Measurements from ENCODE around the gene ANKRA2. TPM values are rescaled to one million over a fixed set of nuclear protein-coding genes. Genes with fewer than 3 reads are reported as not detected.

Gene ANKRA2
- total RNA-seq, 4 donors from 2014 or later, result 19.4 to 56.1 (median 27.6) TPM

DNA sequence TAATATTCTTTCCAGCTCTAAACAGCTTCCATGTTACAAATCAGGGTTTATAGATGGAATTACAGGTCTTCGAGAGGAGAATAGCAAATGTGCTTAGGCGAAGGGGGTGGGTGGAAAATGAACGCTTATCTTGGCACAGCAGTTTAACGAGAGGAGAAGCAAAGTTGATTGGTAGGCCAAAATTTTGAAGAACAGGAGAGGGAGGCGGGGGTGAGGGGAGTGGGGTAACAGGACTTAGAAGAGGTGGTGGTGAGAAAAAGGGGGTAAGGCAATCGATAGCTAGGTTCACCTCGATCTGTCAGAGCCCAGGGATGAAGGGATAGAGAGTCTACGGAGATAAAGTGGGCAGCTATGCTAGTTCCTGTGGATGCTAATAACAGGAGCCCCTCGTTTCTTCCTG, 764 bp downstream of the ANKRA2 start:
- no peak for DNase-seq (ENCODE audit: low spot score in 2 of 2)
- 0 to 1% methylated on average over 9 of the region's 9 CpGs for WGBS, 2 donors

DNA sequence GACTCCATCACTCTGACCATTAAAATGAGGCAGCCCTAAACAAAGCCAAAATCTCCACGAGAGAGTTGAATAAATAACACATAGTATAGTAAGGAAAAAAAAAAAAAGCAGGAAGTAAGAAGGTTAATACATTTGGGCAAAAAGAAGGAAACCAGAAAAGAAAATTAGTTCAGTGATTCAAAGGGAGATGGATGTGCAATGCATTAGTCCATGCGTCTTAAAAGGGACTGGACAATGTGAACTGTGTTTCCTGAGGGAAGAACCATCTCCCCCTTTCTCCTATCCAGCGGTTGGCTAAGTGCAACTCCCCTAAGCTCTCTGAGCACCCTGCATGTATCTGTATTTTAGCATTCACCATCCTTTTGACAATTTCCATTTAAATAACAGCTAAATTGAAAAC, 1.4 kb downstream of the ANKRA2 start:
- intact Hi-C loops (cut with DNase I; ENCODE audit: low total_unique reads), result no loop called here
- TF ChIP-seq, protein P1, sequence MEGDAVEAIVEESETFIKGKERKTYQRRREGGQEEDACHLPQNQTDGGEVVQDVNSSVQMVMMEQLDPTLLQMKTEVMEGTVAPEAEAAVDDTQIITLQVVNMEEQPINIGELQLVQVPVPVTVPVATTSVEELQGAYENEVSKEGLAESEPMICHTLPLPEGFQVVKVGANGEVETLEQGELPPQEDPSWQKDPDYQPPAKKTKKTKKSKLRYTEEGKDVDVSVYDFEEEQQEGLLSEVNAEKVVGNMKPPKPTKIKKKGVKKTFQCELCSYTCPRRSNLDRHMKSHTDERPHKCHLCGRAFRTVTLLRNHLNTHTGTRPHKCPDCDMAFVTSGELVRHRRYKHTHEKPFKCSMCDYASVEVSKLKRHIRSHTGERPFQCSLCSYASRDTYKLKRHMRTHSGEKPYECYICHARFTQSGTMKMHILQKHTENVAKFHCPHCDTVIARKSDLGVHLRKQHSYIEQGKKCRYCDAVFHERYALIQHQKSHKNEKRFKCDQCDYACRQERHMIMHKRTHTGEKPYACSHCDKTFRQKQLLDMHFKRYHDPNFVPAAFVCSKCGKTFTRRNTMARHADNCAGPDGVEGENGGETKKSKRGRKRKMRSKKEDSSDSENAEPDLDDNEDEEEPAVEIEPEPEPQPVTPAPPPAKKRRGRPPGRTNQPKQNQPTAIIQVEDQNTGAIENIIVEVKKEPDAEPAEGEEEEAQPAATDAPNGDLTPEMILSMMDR (IDR thresholded peaks at IDR 0.05), result no peak
- TF ChIP-seq POLR2A (IDR thresholded peaks at IDR 0.05), result no peak
- WGBS, 2 donors, result 19 to 38% methylated on average over 3 of the region's 3 CpGs
- DNase-seq (ENCODE audit: low spot score in 2 of 2), result no peak
- H3K4me3 ChIP-seq (ENCODE audit: low read depth, poor library complexity, severe bottlenecking), result no peak overlapping the region

More for the DNA sequence above, 764 bp downstream of the ANKRA2 start:
- H3K4me3 ChIP-seq (ENCODE audit: low read depth, poor library complexity, severe bottlenecking), result peak overlapping the region; percentile 68
- TF ChIP-seq, protein P1 (IDR thresholded peaks at IDR 0.05), result no peak
- no peak for TF ChIP-seq POLR2A (IDR thresholded peaks at IDR 0.05)
- intact Hi-C loops (cut with DNase I; ENCODE audit: low total_unique reads), result no loop called here

DNA sequence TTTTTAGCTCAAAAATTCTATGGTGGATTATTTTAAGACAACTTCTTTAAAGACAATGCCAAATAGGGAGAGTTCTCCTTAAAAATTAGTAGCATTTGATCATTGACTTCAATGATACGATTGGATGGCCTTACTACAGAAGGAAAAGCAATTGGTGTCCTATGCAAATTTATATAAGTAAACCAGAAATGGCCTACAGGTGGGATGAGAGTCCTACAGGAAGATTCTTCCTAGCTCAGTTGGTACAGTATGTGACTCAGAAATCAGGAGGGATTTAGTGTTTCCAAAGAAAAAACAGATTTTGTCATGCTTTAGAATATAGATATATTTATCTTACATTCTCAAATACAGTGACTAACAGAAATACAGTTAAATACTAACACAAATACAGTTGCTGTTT, 6.5 kb downstream of the ANKRA2 start:
- no peak for DNase-seq (ENCODE audit: low spot score in 2 of 2)
- 89% methylated on average over 1 of the region's 1 CpG for WGBS, 2 donors
- TF ChIP-seq, protein P1 (IDR thresholded peaks at IDR 0.05), result no peak
- TF ChIP-seq POLR2A (IDR thresholded peaks at IDR 0.05), result no peak
- no peak overlapping the region for H3K4me3 ChIP-seq (ENCODE audit: low read depth, poor library complexity, severe bottlenecking)
- intact Hi-C loops (cut with DNase I; ENCODE audit: low total_unique reads), result no loop called here

DNA sequence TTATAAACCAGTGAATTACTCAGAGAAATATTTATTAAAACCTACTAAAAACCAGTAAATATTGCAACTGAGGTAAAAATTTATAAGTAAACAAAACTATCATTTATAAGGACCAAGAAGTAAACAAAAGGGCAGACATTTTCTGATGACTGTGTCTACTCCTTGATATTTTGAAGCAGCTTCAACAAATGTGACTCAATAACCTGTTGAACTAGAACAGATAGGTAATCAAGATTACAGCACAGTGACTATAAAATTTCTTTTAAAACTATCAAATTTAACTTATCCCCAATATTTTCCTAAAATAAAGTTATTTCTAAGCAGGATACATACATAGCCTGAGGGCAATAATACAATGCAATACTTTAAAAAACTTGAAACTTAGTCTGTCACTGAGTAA, 12.8 kb downstream of the ANKRA2 start:
- intact Hi-C loops (cut with DNase I; ENCODE audit: low total_unique reads), result no loop called here
- DNase-seq (ENCODE audit: low spot score in 2 of 2), result no peak
- H3K4me3 ChIP-seq (ENCODE audit: low read depth, poor library complexity, severe bottlenecking), result no peak overlapping the region
- no peak for TF ChIP-seq POLR2A (IDR thresholded peaks at IDR 0.05)
- TF ChIP-seq, protein P1 (IDR thresholded peaks at IDR 0.05), result no peak

DNA sequence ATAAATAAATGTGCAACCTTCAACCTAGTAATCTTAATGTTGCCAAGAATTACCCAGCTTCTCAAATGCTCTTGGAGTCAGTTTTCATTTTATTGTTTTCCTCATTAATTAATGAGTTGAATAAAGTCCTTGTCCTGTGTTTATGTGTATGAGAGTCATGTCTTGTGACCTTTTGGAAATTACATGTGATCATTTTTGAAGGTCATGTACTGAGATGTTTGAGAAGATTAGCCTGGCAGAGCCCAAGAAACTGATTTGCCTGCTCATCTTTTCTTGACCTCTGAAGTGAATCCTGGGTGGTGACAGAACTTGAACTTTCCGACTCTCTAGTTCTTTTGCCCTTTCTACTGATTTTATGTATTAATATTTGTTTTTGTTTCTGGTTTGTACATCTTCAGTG, 15.4 kb downstream of the ANKRA2 start:
- no peak for DNase-seq (ENCODE audit: low spot score in 2 of 2)
- TF ChIP-seq, protein P1 (IDR thresholded peaks at IDR 0.05), result no peak
- no peak for TF ChIP-seq POLR2A (IDR thresholded peaks at IDR 0.05)
- H3K4me3 ChIP-seq (ENCODE audit: low read depth, poor library complexity, severe bottlenecking), result no peak overlapping the region
- intact Hi-C loops (cut with DNase I; ENCODE audit: low total_unique reads), result no loop called here
- 80 to 100% methylated on average over 1 of the region's 1 CpG for WGBS, 2 donors

DNA sequence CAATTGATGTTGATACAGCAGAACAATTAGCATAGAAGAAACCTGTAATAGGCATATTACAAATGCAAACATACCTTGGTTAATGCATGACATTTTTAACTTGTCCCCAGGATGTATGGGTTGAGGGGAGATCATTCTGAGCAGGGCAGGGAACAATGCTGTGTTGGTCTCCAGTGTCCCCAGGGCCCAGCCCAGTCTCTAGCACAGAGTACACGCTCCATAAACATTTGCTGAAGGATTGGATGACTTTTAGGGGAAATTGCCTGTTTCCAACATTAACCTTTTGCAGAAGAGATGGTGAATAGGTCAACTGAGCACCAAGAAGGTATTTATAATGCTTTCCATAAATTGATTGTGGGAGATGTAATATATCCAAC, 20.0 kb downstream of the ANKRA2 start:
- intact Hi-C loops (cut with DNase I; ENCODE audit: low total_unique reads), result no loop called here
- TF ChIP-seq POLR2A (IDR thresholded peaks at IDR 0.05), result no peak
- TF ChIP-seq, protein P1 (IDR thresholded peaks at IDR 0.05), result no peak
- no peak overlapping the region for H3K4me3 ChIP-seq (ENCODE audit: low read depth, poor library complexity, severe bottlenecking)
- no peak for DNase-seq (ENCODE audit: low spot score in 2 of 2)
- WGBS, 2 donors, result 56 to 83% methylated on average over 1 of the region's 1 CpG
